Small intestine (tissue), 7 donors: Measurements from ENCODE around the gene DHRS1. TPM values are rescaled to one million over a fixed set of nuclear protein-coding genes. Genes with fewer than 3 reads are reported as not detected.

Experiments used
- DNase-seq, 2 donors: peaks; one replicate each; pipeline versions ENCODE4 v3.0.0 to v3.0.0-alpha.2; 2013
- FAIRE-seq: peaks from 2 replicates; lab custom pipeline; 2012; peaks lifted over from hg19 to GRCh38; lab: Jason Lieb, UNC
- H3K27ac ChIP-seq, 3 donors: one replicate each; pipeline ENCODE4 v1.5.1; 2013; ENCODE audit warnings: low read length in 2 of 3, mild to moderate bottlenecking in 2 of 3, control low read depth in 1 of 3, inconsistent platforms in 1 of 3, low read depth in 1 of 3, moderate library complexity in 1 of 3
- H3K27me3 ChIP-seq, 3 donors: one replicate each; pipeline ENCODE4 v1.6.1; 2013; ENCODE audit warnings: low read length in 3 of 3, inconsistent platforms in 1 of 3; ENCODE audit not compliant: control insufficient read depth in 3 of 3, insufficient read depth in 3 of 3
- H3K36me3 ChIP-seq, 3 donors: one replicate each; pipeline ENCODE4 v1.6.1; 2013; ENCODE audit warnings: low read length in 3 of 3, inconsistent platforms in 1 of 3, low read depth in 1 of 3, mild to moderate bottlenecking in 1 of 3, moderate library complexity in 1 of 3; ENCODE audit not compliant: control insufficient read depth in 3 of 3, insufficient read depth in 2 of 3
- H3K4me1 ChIP-seq, 3 donors: one replicate each; pipeline ENCODE4 v1.6.1; 2013; ENCODE audit warnings: low read length in 2 of 3, inconsistent platforms in 1 of 3, low read depth in 1 of 3, mild to moderate bottlenecking in 1 of 3, moderate library complexity in 1 of 3; ENCODE audit not compliant: control insufficient read depth in 3 of 3, insufficient read depth in 2 of 3
- H3K4me3 ChIP-seq, 3 donors: one replicate each; pipeline ENCODE4 v1.5.1; 2013; ENCODE audit warnings: low read length in 3 of 3, control low read depth in 1 of 3, inconsistent platforms in 1 of 3, low read depth in 1 of 3, mild to moderate bottlenecking in 1 of 3, moderate library complexity in 1 of 3
- H3K9me3 ChIP-seq, 2 donors: one replicate each; pipeline ENCODE4 v1.6.1; 2013; ENCODE audit warnings: low read depth in 1 of 2, low read length in 1 of 2; ENCODE audit not compliant: control insufficient read depth in 2 of 2, insufficient read depth in 1 of 2
- WGBS, 3 donors: extraction: QIAGEN DNeasy Blood & Tissue Kit; methylation state at CpG; one replicate each; pipeline ENCODE4 v1.1.7; 2013; 5-methylcytosine and 5-hydroxymethylcytosine counted together
- polyA plus RNA-seq, 4 donors: library from polyadenylated mRNA; stranded (reverse) in 3 of 4; unstranded in 1 of 4; fragments of 200-250 nt in 3 of 4; fragments of 120-200 nt in 1 of 4; gene quantifications; one replicate each; pipeline versions ENCODE4 v1.2.1 to v1.2.3, GENCODE V29; 2013
- donor health status: healthy with polysubstance abuse.
- donor health status: control.
- donor health status: control.
- donor health status: Bipolar disorder and iron deficiency.
- donor health status: healthy.

DHRS1 gene
- polyA plus RNA-seq, 4 donors = 45.2 to 95.7 (median 66.5) TPM

DNA sequence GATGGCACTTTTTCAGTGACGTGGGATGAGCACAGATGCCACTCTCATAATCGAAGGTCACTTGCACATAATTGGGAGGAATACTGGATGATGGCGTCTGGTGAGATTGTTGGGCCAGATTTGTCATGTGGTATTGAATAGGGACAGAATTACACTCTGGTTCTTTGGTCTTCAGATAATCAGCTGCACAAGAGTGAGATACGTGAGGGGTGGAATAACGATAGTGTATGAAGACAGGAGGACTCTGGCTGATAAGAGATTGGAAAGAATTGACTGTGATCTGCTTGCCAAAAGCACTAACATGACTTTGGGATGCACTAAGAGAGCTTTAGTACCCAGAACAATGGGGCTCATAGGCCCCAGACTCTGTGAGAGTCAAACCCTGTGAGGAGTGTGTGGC, 21.2 kb downstream of the DHRS1 start:
- H3K4me3 ChIP-seq = no peak overlapping the region
- H3K4me1 ChIP-seq = peaks cover 0 to 2% (median 2%) of the 10 kb centered on the region in 3 donors
- no peak overlapping the region for H3K27ac ChIP-seq
- 91% methylated on average over 5 of the region's 5 CpGs for WGBS, 3 donors
- peaks cover 0 to 9% (median 0%) of the 10 kb centered on the region in 3 donors for H3K36me3 ChIP-seq
- H3K9me3 ChIP-seq = no peaks in the 10 kb centered on the region
- DNase-seq (no peak), FAIRE-seq (no peak)
- H3K27me3 ChIP-seq = no peaks in the 10 kb centered on the region

DNA sequence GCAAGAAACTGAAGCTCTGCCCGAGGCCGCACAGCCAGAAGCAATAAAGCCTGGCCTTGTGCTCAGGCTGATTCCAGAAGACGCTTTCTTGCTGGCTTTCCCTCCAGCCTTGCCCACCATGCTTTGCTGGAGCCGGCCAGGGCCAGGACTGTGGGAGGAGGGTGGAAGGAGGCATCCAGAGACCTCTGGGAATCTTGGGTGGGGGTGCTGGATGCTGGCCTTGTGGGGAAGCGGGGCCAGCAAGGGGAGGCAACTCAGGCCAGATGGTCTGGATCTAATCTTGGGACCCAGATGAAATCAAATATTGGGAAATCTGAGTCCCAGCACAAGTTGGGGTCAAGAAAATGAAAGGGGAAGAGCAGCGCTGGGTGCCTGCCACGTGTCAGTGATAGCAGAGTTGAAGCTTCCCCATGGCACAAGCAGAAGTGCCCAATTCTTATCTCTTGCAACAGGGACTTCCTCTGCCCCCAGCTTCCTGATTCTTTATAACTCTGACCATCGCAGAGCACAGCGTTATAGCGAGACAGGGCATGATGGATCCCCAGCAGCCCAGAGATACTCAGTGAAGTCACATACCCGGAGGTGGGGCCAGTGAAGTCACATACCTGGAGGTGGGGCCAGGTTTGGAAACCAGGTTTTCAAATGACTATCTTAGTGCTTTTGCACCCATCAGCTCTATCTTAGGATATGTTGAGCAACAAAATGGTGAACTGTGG, 21.8 kb downstream of the DHRS1 start:
- H3K27me3 ChIP-seq = no peaks in the 10 kb centered on the region
- FAIRE-seq (no peak), DNase-seq (no peak)
- WGBS, 3 donors = 75 to 91% (median 90%) methylated on average over 11 of the region's 11 CpGs
- H3K36me3 ChIP-seq = peaks cover 0 to 9% (median 0%) of the 10 kb centered on the region in 3 donors
- H3K27ac ChIP-seq = no peak overlapping the region
- H3K4me3 ChIP-seq = no peak overlapping the region
- peaks cover 0 to 2% (median 2%) of the 10 kb centered on the region in 3 donors for H3K4me1 ChIP-seq
- H3K9me3 ChIP-seq = no peaks in the 10 kb centered on the region

DNA sequence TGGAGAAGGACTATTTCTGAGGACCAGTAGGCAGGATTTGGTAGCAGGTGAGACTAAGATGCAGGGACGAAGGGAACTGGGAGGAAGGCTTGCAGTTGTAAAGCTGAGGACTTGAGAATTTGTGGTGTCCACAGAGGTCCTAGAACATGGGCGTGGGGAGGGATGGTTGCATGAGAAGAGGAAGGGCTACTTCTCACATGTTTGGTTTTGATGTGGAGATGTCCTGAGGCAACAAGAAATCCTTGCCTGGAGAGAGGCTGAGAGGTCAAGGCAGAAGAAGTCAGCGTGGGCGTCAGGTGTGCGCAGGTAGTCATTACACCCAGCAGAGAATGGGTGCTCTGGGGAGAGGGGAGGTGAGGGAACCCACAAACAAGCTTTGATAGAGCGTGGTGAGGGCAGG, 22.5 kb downstream of the DHRS1 start:
- Histone ChIP-seq H3K4me1 (peaks cover 0 to 3% (median 2%) of the 10 kb centered on the region in 3 donors), H3K9me3 (no peaks in the 10 kb centered on the region), H3K4me3 (no peak overlapping the region), H3K27me3 (no peaks in the 10 kb centered on the region), H3K27ac (no peak overlapping the region), H3K36me3 (peaks cover 0 to 7% (median 0%) of the 10 kb centered on the region in 3 donors)
- FAIRE-seq (no peak), DNase-seq (no peak)
- WGBS, 3 donors = 92 to 95% (median 92%) methylated on average over 6 of the region's 6 CpGs

DNA sequence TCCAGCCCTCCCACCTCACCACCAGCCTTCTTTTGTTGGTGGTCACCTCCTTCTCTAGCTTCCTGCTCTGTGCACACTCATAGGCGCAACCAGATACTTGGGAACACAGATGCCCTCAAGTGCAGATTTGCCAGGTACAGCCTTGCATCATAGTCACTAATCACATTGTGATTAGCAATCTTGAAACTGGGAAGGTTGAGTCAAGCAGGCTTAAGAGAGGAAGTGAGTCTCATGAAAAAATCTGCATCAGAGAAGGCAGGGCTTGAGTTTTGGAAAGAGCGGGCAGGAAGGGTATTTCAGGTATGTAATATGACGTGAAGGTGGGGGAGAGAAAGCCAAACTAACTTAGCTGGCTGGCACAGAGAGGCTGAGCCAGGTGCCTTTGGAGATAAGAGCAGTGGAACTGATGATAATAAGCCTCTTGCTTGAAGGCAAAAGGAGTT, 25.5 kb downstream of the DHRS1 start:
- H3K36me3 ChIP-seq = peaks cover 0 to 14% (median 0%) of the 10 kb centered on the region in 3 donors
- 22 to 54% (median 26%) methylated on average over 3 of the region's 3 CpGs for WGBS, 3 donors
- H3K4me3 ChIP-seq = no peak overlapping the region
- peaks cover 0 to 12% (median 6%) of the 10 kb centered on the region in 3 donors for H3K4me1 ChIP-seq
- H3K27ac ChIP-seq = peak overlapping the region in 1 of 3 donors; percentile 49
- DNase-seq (peak in 1 of 2 donors; percentile 29), FAIRE-seq (no peak)
- no peaks in the 10 kb centered on the region for H3K9me3 ChIP-seq
- no peaks in the 10 kb centered on the region for H3K27me3 ChIP-seq

DNA sequence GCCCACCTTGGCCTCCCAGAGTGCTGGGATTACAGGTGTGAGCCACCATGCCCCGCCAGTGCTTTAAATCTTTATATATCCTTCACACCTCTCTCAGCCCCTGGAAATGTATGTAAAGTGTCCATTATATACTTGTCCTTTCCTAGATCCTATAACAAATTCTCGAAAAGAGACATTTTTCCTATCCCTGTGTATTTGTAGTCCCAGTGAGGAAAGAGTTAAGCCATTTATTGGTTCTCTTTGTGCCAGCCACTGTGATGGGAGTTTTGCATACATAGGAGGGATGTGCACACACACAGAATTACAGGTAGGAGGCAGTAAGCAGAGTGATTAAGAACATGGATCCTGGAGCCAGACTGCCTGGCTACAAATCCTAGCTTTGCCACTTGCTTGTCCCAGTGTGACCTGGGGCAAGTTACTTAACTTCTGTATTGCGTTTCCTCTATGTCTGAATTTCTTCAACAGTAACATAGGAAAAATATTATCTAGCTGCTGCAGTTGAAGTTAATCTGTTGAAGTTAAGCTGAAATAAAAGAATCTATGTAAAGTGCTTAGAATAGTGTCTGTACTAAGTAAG, 26.1 kb downstream of the DHRS1 start:
- FAIRE-seq = no peak
- peaks cover 0 to 20% (median 0%) of the 10 kb centered on the region in 3 donors for H3K36me3 ChIP-seq
- H3K4me1 ChIP-seq = peaks cover 0 to 12% (median 6%) of the 10 kb centered on the region in 3 donors
- no peak overlapping the region for H3K4me3 ChIP-seq
- no peak for DNase-seq
- no peaks in the 10 kb centered on the region for H3K27me3 ChIP-seq
- H3K9me3 ChIP-seq = no peaks in the 10 kb centered on the region
- 76 to 87% (median 77%) methylated on average over 3 of the region's 3 CpGs for WGBS, 3 donors
- no peak overlapping the region for H3K27ac ChIP-seq

DNA sequence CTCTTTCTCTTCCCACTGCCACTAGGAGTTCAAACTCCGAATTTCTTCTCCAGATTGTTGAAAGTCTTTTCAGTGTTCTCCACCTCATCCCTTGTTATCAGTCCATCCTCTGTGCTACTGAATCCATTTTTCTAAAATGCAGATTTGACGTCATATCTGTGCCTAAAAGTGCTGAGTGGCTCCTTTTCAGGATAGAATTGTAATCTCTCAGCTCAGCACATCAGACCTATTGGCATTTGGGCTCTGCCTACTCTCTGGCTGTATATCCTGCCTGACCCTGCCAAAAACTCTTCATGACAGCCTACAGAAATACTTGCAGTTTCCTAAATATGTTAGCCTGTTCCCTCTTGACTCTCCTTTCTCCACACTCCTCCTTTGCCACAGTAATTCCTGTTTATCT, 27.1 kb downstream of the DHRS1 start:
- 89 to 91% (median 90%) methylated on average over 2 of the region's 2 CpGs for WGBS, 3 donors
- H3K27ac ChIP-seq = peak overlapping the region in 1 of 3 donors; percentile 95

DNA sequence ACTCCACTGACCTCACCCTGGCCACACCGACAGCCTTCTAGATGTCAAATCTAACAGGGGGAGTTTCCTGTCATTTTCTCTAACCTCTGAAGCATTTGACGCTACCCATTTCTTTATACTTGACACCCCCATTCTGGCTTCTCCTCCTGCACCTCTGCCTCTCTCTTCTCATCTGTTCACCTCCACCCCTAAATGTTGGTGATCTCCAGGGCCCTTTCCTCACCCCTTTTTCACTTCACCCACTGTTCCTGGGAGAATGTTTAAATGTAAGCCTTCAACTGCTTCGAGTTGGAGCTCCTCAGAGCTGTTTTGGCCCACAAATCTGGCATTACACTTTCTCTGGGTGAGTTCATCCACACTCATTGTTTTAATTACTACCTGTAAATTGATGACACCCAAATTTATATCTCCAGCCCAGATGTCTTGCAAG, 27.7 kb downstream of the DHRS1 start:
- peak overlapping the region; percentile 56 to 83 (median 80) for H3K4me3 ChIP-seq
- H3K27ac ChIP-seq = peak overlapping the region; percentile 59 to 95 (median 95)
- no peak for FAIRE-seq

More for the DNA sequence above, 27.1 kb downstream of the DHRS1 start:
- no peaks in the 10 kb centered on the region for H3K27me3 ChIP-seq
- FAIRE-seq (no peak), DNase-seq (no peak)
- peaks cover 0 to 30% (median 0%) of the 10 kb centered on the region in 3 donors for H3K36me3 ChIP-seq
- H3K4me1 ChIP-seq = peaks cover 0 to 12% (median 6%) of the 10 kb centered on the region in 3 donors
- H3K9me3 ChIP-seq = no peaks in the 10 kb centered on the region
- no peak overlapping the region for H3K4me3 ChIP-seq

DNA sequence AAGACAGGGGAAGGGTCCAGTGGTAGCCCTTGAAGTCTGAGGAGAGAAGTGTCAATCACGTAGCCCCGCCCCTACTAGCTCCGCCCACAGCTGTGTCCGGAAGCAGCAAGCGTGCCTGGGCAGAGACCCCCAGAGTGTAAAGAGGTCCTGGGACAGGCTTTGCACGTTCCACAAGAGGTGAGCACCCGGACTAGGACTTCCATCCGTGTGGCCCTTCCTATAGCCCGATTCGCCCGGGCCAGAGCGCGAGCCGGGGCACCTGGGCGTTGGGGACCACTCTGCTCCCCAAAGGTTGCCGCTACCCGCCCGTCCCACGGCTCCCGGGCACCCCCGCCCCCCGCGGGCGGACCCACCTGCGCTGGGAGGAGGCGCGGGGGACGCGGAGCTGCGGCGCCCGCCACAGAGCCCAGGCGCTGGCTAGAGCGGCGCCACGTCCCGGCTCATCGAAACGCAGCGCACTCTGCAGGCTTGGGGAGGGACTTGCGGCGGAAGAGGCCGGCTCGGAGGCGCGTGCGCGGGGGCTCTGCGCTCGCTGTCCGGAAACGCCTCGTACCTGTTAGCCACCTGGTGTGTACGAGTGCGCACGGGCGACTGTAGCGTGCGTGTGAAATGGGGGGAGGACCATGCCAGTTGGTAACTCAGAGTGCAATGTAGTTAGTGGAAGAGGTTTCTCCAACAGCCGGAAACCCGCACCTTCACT, 28.3 kb downstream of the DHRS1 start, which contains the start of gene RABGGTA:
RABGGTA (minus strand) TSS at position 464 of the 700 bp plus-strand sequence. CDS start 482 bp downstream, outside the sequence.
- Histone ChIP-seq H3K9me3 (no peaks in the 10 kb centered on the region), H3K4me1 (peaks cover 0 to 12% (median 6%) of the 10 kb centered on the region in 3 donors), H3K27ac (peak within 1 kb of the TSS; percentile 95 to 96 (median 95)), H3K27me3 (no peaks in the 10 kb centered on the region), H3K36me3 (peaks cover 0 to 42% (median 8%) of the 10 kb centered on the region in 3 donors), H3K4me3 (peak within 1 kb of the TSS; percentile 80 to 90 (median 83))
- DNase-seq (peak; percentile 92 to 96), FAIRE-seq (no peak)
- 0% methylated on average over 44 to 61 of the region's 61 CpGs for WGBS, 3 donors

More for the DNA sequence above, 27.7 kb downstream of the DHRS1 start:
- Histone ChIP-seq H3K4me1 (peaks cover 0 to 12% (median 6%) of the 10 kb centered on the region in 3 donors), H3K27me3 (no peaks in the 10 kb centered on the region), H3K36me3 (peaks cover 0 to 36% (median 2%) of the 10 kb centered on the region in 3 donors), H3K9me3 (no peaks in the 10 kb centered on the region)
- WGBS, 3 donors = 5 to 15% (median 9%) methylated on average over 3 of the region's 3 CpGs
- DNase-seq = no peak
